Measurements from ENCODE around the gene SUFU.

Gene SUFU

DNA sequence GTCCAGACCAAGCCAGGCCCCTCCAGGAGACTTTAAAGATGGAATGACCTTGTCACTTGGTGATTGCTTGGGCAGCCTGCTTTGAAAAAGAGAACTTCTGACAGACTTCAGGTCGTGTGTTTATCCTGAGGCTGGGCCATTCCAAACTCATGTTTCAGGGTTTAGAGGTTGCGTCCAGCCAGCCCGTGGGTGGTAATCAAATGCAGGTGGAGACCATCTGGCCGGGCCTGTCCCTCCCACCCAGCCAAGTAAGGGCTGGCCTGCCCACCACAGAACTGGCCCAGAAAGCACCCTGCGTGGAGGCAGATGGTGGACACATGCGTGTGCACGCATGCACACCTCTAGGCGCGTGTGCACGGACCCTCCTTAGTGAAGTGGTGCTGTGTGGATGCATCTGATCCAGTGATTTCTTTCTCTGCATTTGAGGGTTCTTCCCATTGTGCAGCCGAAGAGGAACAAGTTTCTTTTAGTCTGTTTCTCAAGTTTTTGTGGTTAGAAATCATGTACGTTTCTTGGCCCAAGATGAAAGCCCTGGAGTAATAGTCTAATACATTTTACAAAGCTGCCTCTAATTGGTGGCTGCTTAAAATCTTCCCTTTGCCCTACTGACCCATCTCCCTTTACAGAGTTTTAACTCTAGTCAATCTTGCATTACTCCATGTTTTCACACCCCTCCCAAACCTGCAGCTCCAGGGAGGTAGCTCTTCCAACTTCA lies 43.0 kb downstream of the SUFU start:
- Histone ChIP-seq H3K9me3 (ENCODE audit: insufficient read depth, low read length) (no peaks in the 10 kb centered on the region), H3K9ac (ENCODE audit: low read length) (no peak overlapping the region), H4K20me1 (ENCODE audit: insufficient read depth, low read length) (no peaks in the 10 kb centered on the region), H3K4me2 (ENCODE audit: low read length) (no peak overlapping the region), H3K4me1 (ENCODE audit: low read length) (peaks cover 3% of the 10 kb centered on the region; the same call in 1 of the 2 replicates), H3K27me3 (ENCODE audit: low read depth, low read length) (no peaks in the 10 kb centered on the region), H2AFZ (ENCODE audit: low read depth, low read length) (no peak overlapping the region), H3K79me2 (ENCODE audit: low read length) (no peaks in the 10 kb centered on the region), H3K27ac (ENCODE audit: low read length) (no peak overlapping the region), H3K4me3 (ENCODE audit: low read length) (no peak overlapping the region), H3K36me3 (replicated peaks; ENCODE audit: low read depth, low read length) (no peaks in the 10 kb centered on the region)
- no peak for TF ChIP-seq EZH2phosphoT487 (IDR thresholded peaks at IDR 0.05; ENCODE audit: low read depth)
- TF ChIP-seq, protein P1, sequence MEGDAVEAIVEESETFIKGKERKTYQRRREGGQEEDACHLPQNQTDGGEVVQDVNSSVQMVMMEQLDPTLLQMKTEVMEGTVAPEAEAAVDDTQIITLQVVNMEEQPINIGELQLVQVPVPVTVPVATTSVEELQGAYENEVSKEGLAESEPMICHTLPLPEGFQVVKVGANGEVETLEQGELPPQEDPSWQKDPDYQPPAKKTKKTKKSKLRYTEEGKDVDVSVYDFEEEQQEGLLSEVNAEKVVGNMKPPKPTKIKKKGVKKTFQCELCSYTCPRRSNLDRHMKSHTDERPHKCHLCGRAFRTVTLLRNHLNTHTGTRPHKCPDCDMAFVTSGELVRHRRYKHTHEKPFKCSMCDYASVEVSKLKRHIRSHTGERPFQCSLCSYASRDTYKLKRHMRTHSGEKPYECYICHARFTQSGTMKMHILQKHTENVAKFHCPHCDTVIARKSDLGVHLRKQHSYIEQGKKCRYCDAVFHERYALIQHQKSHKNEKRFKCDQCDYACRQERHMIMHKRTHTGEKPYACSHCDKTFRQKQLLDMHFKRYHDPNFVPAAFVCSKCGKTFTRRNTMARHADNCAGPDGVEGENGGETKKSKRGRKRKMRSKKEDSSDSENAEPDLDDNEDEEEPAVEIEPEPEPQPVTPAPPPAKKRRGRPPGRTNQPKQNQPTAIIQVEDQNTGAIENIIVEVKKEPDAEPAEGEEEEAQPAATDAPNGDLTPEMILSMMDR (IDR thresholded peaks at IDR 0.05; ENCODE audit: low read depth, low read length) = no peak

DNA sequence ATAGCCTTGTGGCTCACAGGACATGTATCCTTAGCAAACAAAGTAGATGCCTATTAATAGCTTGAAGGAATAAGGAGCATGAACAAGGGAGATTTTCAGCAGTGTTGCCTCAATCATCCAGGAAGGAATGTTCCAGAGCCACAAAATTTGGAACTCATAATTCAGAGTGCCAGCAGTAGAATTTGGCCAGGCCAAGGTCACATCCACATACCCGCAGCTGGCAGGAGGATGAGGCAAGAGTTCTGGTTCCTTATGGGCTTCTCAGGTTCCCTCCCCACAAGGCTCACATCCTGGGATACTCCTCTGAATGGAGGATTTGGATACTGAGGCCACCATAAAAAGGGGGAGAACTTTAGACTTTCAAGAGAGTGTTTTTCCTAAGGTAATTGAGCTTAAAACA lies 45.8 kb downstream of the SUFU start:
- H2AFZ ChIP-seq (ENCODE audit: low read depth, low read length) = no peak overlapping the region
- H3K4me2 ChIP-seq (ENCODE audit: low read length) = no peak overlapping the region
- no peak overlapping the region for H3K9ac ChIP-seq (ENCODE audit: low read length)
- H4K20me1 ChIP-seq (ENCODE audit: insufficient read depth, low read length) = no peaks in the 10 kb centered on the region
- H3K79me2 ChIP-seq (ENCODE audit: low read length) = no peaks in the 10 kb centered on the region
- H3K27ac ChIP-seq (ENCODE audit: low read length) = no peak overlapping the region
- no peaks in the 10 kb centered on the region for H3K36me3 ChIP-seq (replicated peaks; ENCODE audit: low read depth, low read length)
- no peak overlapping the region for H3K4me3 ChIP-seq (ENCODE audit: low read length)
- no peaks in the 10 kb centered on the region for H3K27me3 ChIP-seq (ENCODE audit: low read depth, low read length)
- TF ChIP-seq, protein P1 (IDR thresholded peaks at IDR 0.05; ENCODE audit: low read depth, low read length) = no peak
- TF ChIP-seq EZH2phosphoT487 (IDR thresholded peaks at IDR 0.05; ENCODE audit: low read depth) = no peak
- no peaks in the 10 kb centered on the region for H3K9me3 ChIP-seq (ENCODE audit: insufficient read depth, low read length)
- no peaks in the 10 kb centered on the region for H3K4me1 ChIP-seq (ENCODE audit: low read length)

DNA sequence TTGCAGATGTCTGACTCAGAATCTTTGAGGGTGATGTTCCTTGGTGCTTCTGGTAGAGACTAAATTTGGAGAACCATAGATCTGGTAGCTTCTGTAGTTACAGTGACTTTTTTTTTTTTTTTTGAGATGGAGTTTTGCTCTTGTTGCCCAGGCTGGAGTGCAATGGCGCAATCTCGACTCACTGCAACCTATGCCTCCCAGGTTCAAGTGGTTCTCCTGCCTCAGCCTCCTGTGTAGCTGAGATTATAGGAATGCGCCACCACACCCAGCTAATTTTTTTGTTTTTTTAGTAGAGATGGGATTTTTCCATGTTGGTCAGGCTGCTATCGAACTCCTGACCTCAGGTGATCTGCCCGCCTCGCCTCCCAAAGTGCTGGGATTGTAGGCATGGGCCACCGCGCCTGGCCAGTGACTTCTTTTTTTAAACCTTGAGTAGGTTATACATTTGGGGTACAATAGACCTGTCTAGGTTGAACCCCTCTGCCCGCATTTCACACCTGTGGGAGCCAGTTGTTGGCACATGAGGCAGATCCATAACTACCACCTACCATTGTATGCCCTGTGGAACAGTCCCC lies 47.0 kb downstream of the SUFU start:
- H3K4me1 ChIP-seq (ENCODE audit: low read length) = no peaks in the 10 kb centered on the region
- TF ChIP-seq, protein P1 (IDR thresholded peaks at IDR 0.05; ENCODE audit: low read depth, low read length) = no peak
- no peak for TF ChIP-seq EZH2phosphoT487 (IDR thresholded peaks at IDR 0.05; ENCODE audit: low read depth)
- H2AFZ ChIP-seq (ENCODE audit: low read depth, low read length) = no peak overlapping the region
- no peaks in the 10 kb centered on the region for H3K27me3 ChIP-seq (ENCODE audit: low read depth, low read length)
- H4K20me1 ChIP-seq (ENCODE audit: insufficient read depth, low read length) = no peaks in the 10 kb centered on the region
- H3K79me2 ChIP-seq (ENCODE audit: low read length) = no peaks in the 10 kb centered on the region
- H3K4me2 ChIP-seq (ENCODE audit: low read length) = no peak overlapping the region
- no peak overlapping the region for H3K4me3 ChIP-seq (ENCODE audit: low read length)
- no peaks in the 10 kb centered on the region for H3K36me3 ChIP-seq (replicated peaks; ENCODE audit: low read depth, low read length)
- H3K27ac ChIP-seq (ENCODE audit: low read length) = no peak overlapping the region
- H3K9ac ChIP-seq (ENCODE audit: low read length) = no peak overlapping the region
- no peaks in the 10 kb centered on the region for H3K9me3 ChIP-seq (ENCODE audit: insufficient read depth, low read length)

DNA sequence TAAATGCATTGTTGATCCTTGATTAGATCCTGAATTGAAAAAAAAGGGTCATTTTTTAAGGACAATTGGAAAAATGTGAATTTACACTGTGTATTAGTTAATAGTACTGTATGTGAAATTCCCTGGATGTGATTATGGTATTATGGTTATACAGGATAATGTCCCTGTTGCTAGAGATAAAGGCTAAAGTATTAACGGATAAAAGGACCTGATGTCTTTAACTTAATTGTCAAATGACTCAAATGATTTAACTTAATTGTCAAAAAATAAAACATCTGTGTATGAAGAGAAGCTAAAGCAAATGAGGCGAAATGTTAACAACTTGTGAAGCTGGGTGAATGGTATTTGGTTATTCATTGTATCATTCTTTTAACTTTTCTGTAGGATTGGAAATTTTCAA lies 48.8 kb downstream of the SUFU start:
- Histone ChIP-seq H3K79me2 (ENCODE audit: low read length) (no peaks in the 10 kb centered on the region), H3K9ac (ENCODE audit: low read length) (no peak overlapping the region), H3K4me3 (ENCODE audit: low read length) (no peak overlapping the region), H3K4me1 (ENCODE audit: low read length) (no peaks in the 10 kb centered on the region), H3K27me3 (ENCODE audit: low read depth, low read length) (no peaks in the 10 kb centered on the region), H3K27ac (ENCODE audit: low read length) (no peak overlapping the region), H3K9me3 (ENCODE audit: insufficient read depth, low read length) (no peaks in the 10 kb centered on the region), H2AFZ (ENCODE audit: low read depth, low read length) (no peak overlapping the region), H4K20me1 (ENCODE audit: insufficient read depth, low read length) (no peaks in the 10 kb centered on the region), H3K36me3 (replicated peaks; ENCODE audit: low read depth, low read length) (no peaks in the 10 kb centered on the region), H3K4me2 (ENCODE audit: low read length) (no peak overlapping the region)
- TF ChIP-seq EZH2phosphoT487 (IDR thresholded peaks at IDR 0.05; ENCODE audit: low read depth) = no peak
- TF ChIP-seq, protein P1 (IDR thresholded peaks at IDR 0.05; ENCODE audit: low read depth, low read length) = no peak
